ENCODE results near the gene SCAMP5. TPM values are rescaled to one million over a fixed set of nuclear protein-coding genes. Genes with fewer than 3 reads are reported as not detected.

Gene SCAMP5
- total and polyA plus RNA-seq, 7 donors = 1.3 to 26.5 (median 3.9) TPM

- DNase-seq = no peak
- Histone ChIP-seq H3K27me3 (peaks cover 10 to 42% (median 29%) of the 10 kb centered on the region in 3 donors), H3K9me3 (no peaks in the 10 kb centered on the region), H3K27ac (no peak overlapping the region), H3K36me3 (no peaks in the 10 kb centered on the region), H3K4me1 (peaks cover 0 to 13% (median 8%) of the 10 kb centered on the region in 4 donors), H3K4me3 (no peak overlapping the region)
- 51 to 60% methylated on average over 2 of the region's 2 CpGs for WGBS, 2 donors
- intact Hi-C loops (cut with DNase I) = no loop called here
- no peak for TF ChIP-seq POLR2A (IDR thresholded peaks at IDR 0.05)
- TF ChIP-seq POLR2AphosphoS5 (IDR thresholded peaks at IDR 0.05) = no peak
These were observed 1.1 kb upstream of the SCAMP5 start for GRCh38 chr15:74994236-74994635.

- no peak for DNase-seq
- Histone ChIP-seq H3K27ac (no peak overlapping the region), H3K4me1 (peaks cover 0 to 13% (median 8%) of the 10 kb centered on the region in 4 donors), H3K4me3 (peak overlapping the region in 2 of 4 donors; percentile 53 to 60), H3K9me3 (no peaks in the 10 kb centered on the region), H3K36me3 (no peaks in the 10 kb centered on the region), H3K27me3 (peaks cover 10 to 46% (median 33%) of the 10 kb centered on the region in 3 donors)
- intact Hi-C loops (cut with DNase I) = no loop called here
- WGBS, 2 donors = 41 to 60% methylated on average over 5 of the region's 5 CpGs
- TF ChIP-seq CTCF (IDR thresholded peaks at IDR 0.05) (no peak), EP300 (IDR thresholded peaks at IDR 0.05) (no peak), POLR2A (IDR thresholded peaks at IDR 0.05) (no peak), POLR2AphosphoS5 (IDR thresholded peaks at IDR 0.05) (no peak)
These were observed 678 bp upstream of the SCAMP5 start for GRCh38 chr15:74994685-74995084.

- no peak for DNase-seq
These were observed 709 bp downstream of the SCAMP5 start for GRCh38 chr15:74995779-74996765.

GRCh38 chr15:74997141-74997540, 1.8 kb downstream of the SCAMP5 start:
- H3K36me3 ChIP-seq = no peaks in the 10 kb centered on the region
- no peak for TF ChIP-seq POLR2AphosphoS5 (IDR thresholded peaks at IDR 0.05)
- no peak overlapping the region for H3K27ac ChIP-seq
- peaks cover 10 to 46% (median 33%) of the 10 kb centered on the region in 3 donors for H3K27me3 ChIP-seq
- H3K4me3 ChIP-seq = no peak overlapping the region
- intact Hi-C loops (cut with DNase I) = no loop called here
- no peaks in the 10 kb centered on the region for H3K9me3 ChIP-seq
- peaks cover 0 to 13% (median 8%) of the 10 kb centered on the region in 4 donors for H3K4me1 ChIP-seq
- DNase-seq = no peak
- WGBS, 2 donors = 34 to 62% methylated on average over 4 of the region's 4 CpGs

More at GRCh38 chr15:74995779-74996765, 709 bp downstream of the SCAMP5 start:
- 15 to 33% methylated on average over 42 of the region's 42 CpGs for WGBS, 2 donors
- no peak for TF ChIP-seq POLR2A (IDR thresholded peaks at IDR 0.05)
- no peak for TF ChIP-seq POLR2AphosphoS5 (IDR thresholded peaks at IDR 0.05)
- no peak for TF ChIP-seq EP300 (IDR thresholded peaks at IDR 0.05)
- no peak for TF ChIP-seq CTCF (IDR thresholded peaks at IDR 0.05)
- Histone ChIP-seq H3K4me3 (peak overlapping the region; percentile 45 to 60 (median 51)), H3K27ac (no peak overlapping the region), H3K27me3 (peaks cover 10 to 46% (median 33%) of the 10 kb centered on the region in 3 donors), H3K4me1 (peaks cover 0 to 13% (median 8%) of the 10 kb centered on the region in 4 donors), H3K9me3 (no peaks in the 10 kb centered on the region), H3K36me3 (no peaks in the 10 kb centered on the region)
- intact Hi-C loops (cut with DNase I) = no loop called here

- DNase-seq = no peak
- peaks cover 0 to 13% (median 8%) of the 10 kb centered on the region in 4 donors for H3K4me1 ChIP-seq
- H3K36me3 ChIP-seq = no peaks in the 10 kb centered on the region
- no peak overlapping the region for H3K4me3 ChIP-seq
- WGBS, 2 donors = 65 to 82% methylated on average over 2 of the region's 2 CpGs
- TF ChIP-seq EP300 (IDR thresholded peaks at IDR 0.05) (no peak), POLR2A (IDR thresholded peaks at IDR 0.05) (no peak), POLR2AphosphoS5 (IDR thresholded peaks at IDR 0.05) (no peak), CTCF (IDR thresholded peaks at IDR 0.05) (no peak)
- peaks cover 10 to 43% (median 33%) of the 10 kb centered on the region in 3 donors for H3K27me3 ChIP-seq
- no peaks in the 10 kb centered on the region for H3K9me3 ChIP-seq
- intact Hi-C loops (cut with DNase I) = no loop called here
- no peak overlapping the region for H3K27ac ChIP-seq
These were observed 2.2 kb downstream of the SCAMP5 start for GRCh38 chr15:74997543-74997942.
